Motor neuron (in vitro differentiated cells): Measurements from ENCODE around the gene TIPRL. TPM values are rescaled to one million over a fixed set of nuclear protein-coding genes. Genes with fewer than 3 reads are reported as not detected.

ENCODE experiments used
- ATAC-seq, 8 experiments: fragments of 200-7000 bp; cut with Tn5 transposase; replicated peaks in 6 of 8; 2 replicates each; pipeline ENCODE4 v1.8.0; 2021; ENCODE audit warnings: mild to moderate bottlenecking in 8 of 8, moderate library complexity in 8 of 8
- H3K27ac ChIP-seq, 2 donors: fragments of 250-450 bp; sonication (Bioruptor Pico); 2 replicates each; pipeline ENCODE4 v1.9.0; 2021; ENCODE audit warnings: antibody characterized with exemption in 2 of 2, mild to moderate bottlenecking in 2 of 2, moderate library complexity in 1 of 2
- H3K4me1 ChIP-seq, 2 donors: fragments of 250-450 bp; sonication (Bioruptor Pico); replicated peaks in 1 of 2; 2 replicates each; pipeline ENCODE4 v1.6.1; 2021; ENCODE audit warnings: antibody characterized with exemption in 2 of 2, mild to moderate bottlenecking in 2 of 2, moderate library complexity in 1 of 2
- H3K4me3 ChIP-seq, 5 donors: fragments of 250-450 bp; sonication (Bioruptor Pico); 2 replicates each; pipeline ENCODE4 v1.9.0; 2021; ENCODE audit warnings: antibody characterized with exemption in 5 of 5, mild to moderate bottlenecking in 5 of 5, moderate library complexity in 4 of 5
- WGBS, 10 experiments: fragments of 450-650 bp; shearing (Covaris generic); methylation state at CpG; one replicate each; pipeline ENCODE4 v1.0.0; 2022; 5-methylcytosine and 5-hydroxymethylcytosine counted together
- in situ Hi-C, 9 experiments: fragments of 400-800 bp; cut with MboI; loops; one replicate each; pipeline ENCODE4 v1.15.0; 2021; ENCODE audit warnings: low sequenced_read_pairs in 9 of 9, low pct_unique_long_range_greater_than_20kb in 2 of 9; ENCODE audit not compliant: unreplicated experiment in 9 of 9
- total RNA-seq, 8 experiments: library from RNA; unstranded; fragments of 300-600 nt; gene quantifications; 2 replicates each; pipeline versions ENCODE4 v1.2.3 to v1.2.4, GENCODE V29; 2022

TIPRL gene
- total RNA-seq, 8 experiments from 2014 or later = 27.1 to 103 (median 59.4) TPM

DNA sequence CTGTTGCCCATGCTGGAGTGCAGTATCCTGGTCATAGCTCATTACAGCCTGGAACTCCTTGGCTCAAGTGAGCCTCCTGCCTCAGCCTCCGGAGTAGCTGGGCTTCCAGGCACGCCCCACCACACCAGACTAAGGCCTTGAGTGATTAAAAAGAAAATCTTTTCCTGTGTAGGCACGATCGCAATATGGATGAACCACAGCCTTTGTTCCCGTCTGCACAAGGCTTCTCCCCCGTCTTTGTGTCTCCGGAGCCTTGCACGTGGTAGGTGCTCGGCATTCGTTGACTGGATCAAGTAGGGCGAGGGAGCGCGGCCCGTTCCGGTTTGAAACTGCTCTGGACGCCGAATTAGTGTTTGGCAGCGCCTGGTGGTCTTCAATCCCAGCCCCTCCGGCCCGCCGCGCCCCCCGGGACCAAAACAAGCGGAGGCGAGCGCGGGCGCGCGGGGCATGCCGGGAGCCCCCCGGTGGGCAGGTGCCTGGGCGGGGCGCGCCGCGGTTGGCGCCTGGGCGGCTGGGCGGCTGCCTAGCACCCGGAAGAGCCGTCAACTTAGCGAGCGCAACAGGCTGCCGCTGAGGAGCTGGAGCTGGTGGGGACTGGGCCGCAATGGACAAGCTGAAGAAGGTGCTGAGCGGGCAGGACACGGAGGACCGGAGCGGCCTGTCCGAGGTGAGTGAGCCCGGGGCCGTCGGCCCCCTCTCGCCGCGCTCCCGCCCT lies 46.9 kb downstream of the TIPRL start, which contains the start of gene SFT2D2:
Gene SFT2D2, plus strand, starts transcription at position 529 of the 715 bp plus-strand sequence. Its CDS starts 76 bp downstream, at position 605.
- Histone ChIP-seq H3K4me1 (peaks cover 22 to 26% of the 10 kb centered on the region in 2 donors), H3K4me3 (peak within 1 kb of the TSS; percentile 49 to 65 (median 58)), H3K27ac (peak within 1 kb of the TSS; percentile 64 to 76)
- ATAC-seq = peak; percentile 84 to 96 (median 91)
- in situ Hi-C loops = no loop called here
- WGBS, 10 experiments = 0 to 80% (median 8%) methylated on average over 1 to 23 of the region's 58 CpGs; no CpG with 5 or more reads in 1 of the 10 experiments

DNA sequence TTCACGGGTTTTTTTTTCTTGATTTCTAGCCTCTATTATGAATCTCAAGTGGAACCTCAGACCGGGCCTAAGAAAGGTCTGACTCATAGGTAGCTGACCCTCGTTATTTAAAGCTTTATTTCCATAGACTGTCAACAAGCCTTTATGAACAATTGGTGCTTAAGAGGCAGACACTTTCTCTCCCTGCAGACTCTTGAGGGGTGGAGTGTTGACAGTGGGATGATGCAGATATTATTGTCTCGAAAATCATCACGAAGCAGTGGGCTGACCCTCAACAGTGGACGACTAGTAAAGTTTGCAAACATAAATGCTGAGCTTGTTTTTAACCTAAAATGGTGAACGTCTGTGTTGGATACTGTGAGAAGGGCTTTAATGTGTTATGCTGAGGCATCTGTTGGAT lies 48.9 kb downstream of the TIPRL start:
- no peak overlapping the region for H3K27ac ChIP-seq
- H3K4me3 ChIP-seq = peak overlapping the region in 1 of 5 donors; percentile 11
- peak in 6 of 8 experiments; percentile 2 to 34 (median 14) for ATAC-seq
- peaks cover 22 to 26% of the 10 kb centered on the region in 2 donors for H3K4me1 ChIP-seq
- WGBS, 10 experiments = 2 to 52% (median 33%) methylated on average over 3 to 7 of the region's 7 CpGs; no CpG with 5 or more reads in 1 of the 10 experiments
- in situ Hi-C loops = no loop called here

DNA sequence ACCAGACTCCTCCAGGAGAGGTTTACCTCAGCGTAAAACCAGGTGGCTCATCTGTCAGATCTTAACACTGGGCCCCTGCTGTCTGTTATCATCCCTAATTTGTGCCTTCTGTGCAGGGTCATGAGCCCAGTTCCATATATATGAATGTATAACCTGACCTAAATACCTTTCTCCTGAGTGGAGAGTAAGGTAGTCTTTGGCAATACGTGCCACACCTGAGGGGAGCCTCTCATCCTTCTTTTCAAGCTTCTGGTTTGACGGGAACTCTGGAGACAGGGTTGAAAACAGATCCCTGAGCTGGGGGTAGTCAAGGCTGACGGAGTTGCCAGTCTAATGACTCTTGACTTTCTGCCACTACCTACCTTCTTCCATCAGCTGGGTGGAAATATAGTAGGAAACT lies 51.1 kb downstream of the TIPRL start:
- Histone ChIP-seq H3K4me3 (no peak overlapping the region), H3K4me1 (peaks cover 14 to 19% of the 10 kb centered on the region in 2 donors), H3K27ac (no peak overlapping the region)
- no peak for ATAC-seq
- 93 to 100% (median 100%) methylated on average over 1 to 4 of the region's 4 CpGs; no CpG with 5 or more reads in 3 of the 10 experiments for WGBS, 10 experiments
- in situ Hi-C loops = no loop called here

DNA sequence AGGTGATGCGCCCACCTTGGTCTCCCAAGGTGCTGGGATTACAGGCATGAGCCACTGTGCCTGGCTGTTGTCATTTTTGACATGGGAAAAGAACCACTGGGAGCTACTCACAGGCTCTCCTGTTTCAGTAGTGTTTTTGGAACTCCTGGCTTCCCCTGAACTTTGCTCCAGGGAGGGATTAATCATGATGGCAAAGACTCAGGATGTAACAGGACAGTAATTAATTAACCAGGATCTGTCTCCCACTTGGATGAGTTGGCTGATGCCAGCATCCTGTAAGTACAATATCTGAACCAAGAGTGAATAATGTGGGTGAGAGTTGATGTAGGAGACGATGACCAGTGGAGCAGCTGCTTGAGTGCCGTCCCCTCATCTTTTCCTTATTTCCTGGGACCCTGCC lies 51.9 kb downstream of the TIPRL start:
- Histone ChIP-seq H3K4me1 (peaks cover 10 to 16% of the 10 kb centered on the region in 2 donors), H3K4me3 (no peak overlapping the region), H3K27ac (no peak overlapping the region)
- no peak for ATAC-seq
- in situ Hi-C loops = no loop called here
- 89 to 100% (median 100%) methylated on average over 1 to 3 of the region's 3 CpGs; no CpG with 5 or more reads in 5 of the 10 experiments for WGBS, 10 experiments

DNA sequence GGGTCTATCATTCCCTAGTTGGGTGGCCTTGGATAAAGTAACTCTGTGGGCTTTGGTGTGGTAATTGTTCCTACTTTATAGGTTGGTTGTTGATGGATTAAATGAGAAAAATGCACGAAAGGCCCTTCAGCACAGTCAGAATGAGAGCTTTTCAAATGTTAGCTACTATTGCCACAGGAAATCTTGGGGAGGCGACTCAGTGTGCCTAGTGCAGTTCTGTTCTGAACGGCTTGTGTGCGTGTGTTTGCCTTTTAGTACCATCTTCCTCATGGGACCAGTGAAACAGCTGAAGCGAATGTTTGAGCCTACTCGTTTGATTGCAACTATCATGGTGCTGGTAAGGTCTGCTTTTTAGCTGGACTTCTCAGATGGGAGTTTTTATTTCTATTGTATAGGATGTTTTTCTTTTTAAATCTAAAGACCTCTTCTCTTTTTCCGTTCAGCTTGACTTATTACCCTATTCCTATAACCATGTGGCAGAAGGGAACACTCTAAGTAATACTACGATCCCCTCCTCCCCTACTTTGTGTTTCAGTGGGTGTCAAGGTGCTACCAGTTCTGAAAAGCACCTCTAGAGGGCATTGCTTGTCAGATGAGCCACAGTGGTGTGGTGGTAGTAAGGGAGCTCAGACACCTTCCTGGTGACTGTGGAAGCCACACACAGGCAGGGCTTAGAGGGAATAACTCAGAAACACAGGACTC lies 56.2 kb downstream of the TIPRL start:
- WGBS, 10 experiments = 80 to 99% (median 93%) methylated on average over 3 to 8 of the region's 8 CpGs; no CpG with 5 or more reads in 1 of the 10 experiments
- in situ Hi-C loops = no loop called here
- H3K4me3 ChIP-seq = no peak overlapping the region
- no peaks in the 10 kb centered on the region for H3K4me1 ChIP-seq
- ATAC-seq = peak in 6 of 8 experiments; percentile 39 to 98 (median 78)
- no peak overlapping the region for H3K27ac ChIP-seq

DNA sequence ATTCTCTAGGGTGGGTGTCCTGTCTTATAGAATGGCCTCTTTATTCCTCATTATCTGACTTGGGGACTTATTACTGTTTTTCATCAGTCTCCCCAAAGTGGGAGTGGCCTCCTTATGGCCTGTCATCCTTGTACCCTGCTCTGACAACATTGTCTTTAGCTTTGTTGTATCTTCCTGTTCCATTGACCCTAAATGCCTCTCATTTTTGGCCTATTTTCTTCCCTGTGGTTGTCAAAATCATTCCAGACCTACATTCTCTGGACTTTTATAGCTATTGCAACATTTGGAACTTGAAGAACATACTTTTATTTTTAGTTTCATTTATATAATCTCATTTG lies 56.8 kb downstream of the TIPRL start:
- in situ Hi-C loops = no loop called here
- ATAC-seq = peak in 2 of 8 experiments; percentile 23 to 35
- Histone ChIP-seq H3K4me3 (no peak overlapping the region), H3K4me1 (no peaks in the 10 kb centered on the region), H3K27ac (no peak overlapping the region)

DNA sequence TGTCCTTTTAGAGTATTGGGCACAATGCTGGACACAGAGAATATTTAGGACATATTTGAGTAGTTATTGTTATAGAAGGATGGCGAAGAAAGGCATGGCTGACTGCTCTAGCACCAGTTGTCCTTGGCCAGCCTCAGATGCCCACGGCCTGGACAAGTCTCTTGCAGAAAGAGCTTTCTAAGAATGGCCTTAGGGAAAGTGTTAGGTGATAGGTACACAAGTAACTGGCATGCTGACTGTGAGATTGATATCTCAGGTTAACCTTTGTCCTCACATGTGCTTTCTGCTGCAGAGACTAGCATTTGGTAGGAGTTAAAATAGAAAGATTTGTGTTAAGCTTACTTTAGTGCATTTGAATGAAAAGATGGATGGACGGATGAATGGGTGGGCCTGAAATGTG lies 57.2 kb downstream of the TIPRL start:
- WGBS, 10 experiments = 71 to 100% (median 87%) methylated on average over 1 to 3 of the region's 3 CpGs; no CpG with 5 or more reads in 1 of the 10 experiments
- H3K27ac ChIP-seq = no peak overlapping the region
- H3K4me1 ChIP-seq = no peaks in the 10 kb centered on the region
- no peak for ATAC-seq
- no peak overlapping the region for H3K4me3 ChIP-seq
- in situ Hi-C loops = no loop called here

DNA sequence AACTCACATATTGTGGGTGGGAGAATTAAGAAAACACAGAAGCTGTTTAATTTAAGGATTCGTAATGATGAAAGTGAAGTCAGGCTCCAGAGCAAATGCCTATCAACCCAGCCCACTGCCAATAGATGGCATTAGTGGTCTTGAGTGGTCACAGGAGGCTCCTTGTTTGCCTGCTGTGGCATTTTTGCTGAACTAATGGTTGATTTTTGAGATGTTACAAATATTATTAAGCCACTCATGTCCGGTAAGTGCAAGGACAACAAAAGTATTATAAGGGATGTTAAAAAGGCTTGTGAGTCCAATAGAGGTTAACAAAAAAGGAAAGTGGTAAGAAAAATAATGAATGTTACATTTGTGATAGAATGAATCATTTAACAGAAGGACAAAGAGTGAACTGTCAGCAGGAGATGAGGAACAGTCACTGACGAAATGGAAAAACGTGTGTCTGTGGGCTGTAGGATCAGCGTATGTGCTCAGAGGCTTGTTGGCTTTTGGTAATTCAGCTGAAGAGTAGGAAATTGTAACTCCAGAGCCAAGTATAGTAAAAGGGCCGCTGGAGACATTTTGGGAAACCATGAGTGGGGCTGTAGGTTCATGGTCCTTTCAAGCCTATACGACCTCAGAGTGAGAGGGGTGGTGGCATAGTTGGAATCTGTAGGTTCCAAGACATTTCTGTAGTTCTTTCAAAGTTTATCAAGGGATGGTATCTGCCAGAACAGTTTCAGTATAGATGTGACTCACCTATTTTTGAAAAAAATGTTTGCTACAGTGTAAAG lies 58.3 kb downstream of the TIPRL start:
- in situ Hi-C loops = no loop called here
- Histone ChIP-seq H3K4me3 (no peak overlapping the region), H3K27ac (no peak overlapping the region), H3K4me1 (no peaks in the 10 kb centered on the region)
- ATAC-seq = no peak
- 70 to 97% (median 90%) methylated on average over 2 to 7 of the region's 7 CpGs for WGBS, 10 experiments

DNA sequence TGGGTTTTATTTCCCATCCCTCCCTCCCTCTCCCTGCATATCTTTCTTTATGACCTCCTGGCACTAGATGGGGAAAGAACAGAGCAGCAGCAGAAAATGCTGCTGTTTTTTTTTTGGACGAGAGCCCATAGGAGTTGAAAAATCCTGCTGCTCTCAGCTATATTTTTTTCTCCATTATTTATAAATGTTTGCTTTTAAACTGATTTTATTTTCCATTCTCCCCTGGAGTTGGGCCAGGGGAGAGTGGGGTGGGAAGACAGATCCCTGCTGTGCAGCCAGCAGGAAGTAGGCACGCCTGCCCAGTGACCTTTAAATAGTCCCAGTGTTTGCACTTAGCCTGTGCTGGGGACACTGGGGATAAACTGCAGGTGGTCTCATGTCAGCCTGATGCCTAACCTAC lies 64.4 kb downstream of the TIPRL start:
- Histone ChIP-seq H3K4me1 (no peaks in the 10 kb centered on the region), H3K27ac (no peak overlapping the region), H3K4me3 (no peak overlapping the region)
- in situ Hi-C loops = no loop called here
- WGBS, 10 experiments = 33 to 100% (median 95%) methylated on average over 1 to 2 of the region's 2 CpGs; no CpG with 5 or more reads in 2 of the 10 experiments
- peak in 1 of 8 experiments; percentile 56 for ATAC-seq

DNA sequence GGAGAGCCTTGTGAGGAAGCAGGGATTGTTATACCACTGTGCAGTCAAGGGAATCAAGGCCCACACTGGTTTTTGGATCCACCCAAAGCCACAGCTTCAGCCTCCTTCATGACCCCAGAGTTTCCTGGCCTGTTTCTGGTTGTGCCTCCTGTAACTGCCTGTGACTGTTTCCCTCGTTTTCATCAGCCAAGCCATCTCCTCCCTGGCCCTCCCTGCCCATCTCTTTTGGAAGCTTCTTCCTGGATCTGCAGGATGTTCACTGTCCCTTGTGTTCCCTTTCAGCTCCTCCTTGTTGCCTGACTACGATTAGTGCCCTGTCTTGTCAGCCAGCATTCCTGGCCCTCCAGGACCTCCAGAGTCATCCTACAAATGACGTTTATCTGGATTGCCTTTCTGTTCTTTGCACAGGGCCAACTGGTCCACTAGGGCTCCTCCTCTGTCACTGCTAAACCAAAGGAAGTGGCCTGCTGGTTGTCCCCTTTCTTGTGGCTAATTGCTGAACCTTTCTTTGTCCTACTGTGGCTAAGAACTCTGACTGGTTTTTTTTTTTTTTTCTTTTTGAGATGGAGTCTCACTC lies 65.0 kb downstream of the TIPRL start:
- WGBS, 10 experiments = 0 to 93% (median 57%) methylated on average over 1 to 3 of the region's 3 CpGs; no CpG with 5 or more reads in 1 of the 10 experiments
- in situ Hi-C loops = no loop called here
- no peak overlapping the region for H3K27ac ChIP-seq
- no peaks in the 10 kb centered on the region for H3K4me1 ChIP-seq
- peak in 1 of 8 experiments; percentile 39 for ATAC-seq
- no peak overlapping the region for H3K4me3 ChIP-seq

DNA sequence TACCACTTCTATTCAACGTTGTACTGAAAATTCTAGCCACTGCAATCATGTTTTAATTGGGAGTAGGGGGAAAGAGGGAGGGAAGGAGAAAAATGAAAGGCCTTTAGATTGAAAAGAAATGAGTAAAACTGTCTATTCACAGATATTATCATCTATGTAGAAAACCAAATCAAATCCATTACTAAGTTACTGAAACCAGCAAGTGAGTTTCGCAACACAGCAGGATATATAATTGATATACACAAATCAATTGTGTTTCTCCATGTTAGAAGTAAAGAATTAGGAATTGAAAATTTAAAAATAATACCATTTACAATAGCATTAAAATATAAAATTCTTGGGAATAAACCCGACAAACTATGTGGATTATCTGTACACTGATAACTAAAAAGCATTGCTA lies 66.3 kb downstream of the TIPRL start:
- Histone ChIP-seq H3K4me1 (no peaks in the 10 kb centered on the region), H3K4me3 (no peak overlapping the region), H3K27ac (no peak overlapping the region)
- no peak for ATAC-seq
- in situ Hi-C loops = no loop called here
- WGBS, 10 experiments = 63 to 100% (median 89%) methylated on average over 1 to 3 of the region's 3 CpGs

DNA sequence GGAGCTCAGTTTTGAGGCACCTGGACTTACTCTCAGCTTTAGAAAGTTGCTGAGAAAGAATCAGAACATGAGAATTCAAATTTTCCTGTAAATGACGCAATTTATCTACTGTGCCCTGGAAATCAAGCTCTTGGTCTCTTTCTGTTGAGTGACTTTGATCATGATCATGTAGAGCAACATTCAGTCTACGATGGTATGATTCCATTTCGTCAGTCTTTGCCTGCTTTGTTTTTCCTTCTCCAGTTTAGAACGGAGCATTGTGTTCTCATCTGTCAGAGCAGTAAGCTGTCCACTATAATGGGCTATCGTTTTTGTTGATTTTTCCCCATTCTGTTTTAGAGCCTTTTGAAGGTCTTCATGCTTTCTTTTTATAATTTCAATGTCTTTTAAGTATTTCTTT lies 67.7 kb downstream of the TIPRL start:
- WGBS, 10 experiments = 78 to 100% (median 90%) methylated on average over 1 to 5 of the region's 5 CpGs
- no peak for ATAC-seq
- in situ Hi-C loops = no loop called here
- no peaks in the 10 kb centered on the region for H3K4me1 ChIP-seq
- no peak overlapping the region for H3K27ac ChIP-seq
- H3K4me3 ChIP-seq = no peak overlapping the region
